CMK (cell line): ENCODE results near the gene LRRIQ3.

Experiments
- DNase-seq: peaks from one replicate; pipeline ENCODE4 v3.0.0-alpha.2; 2010; ENCODE audit warnings: low read depth

The LRRIQ3 gene

DNA sequence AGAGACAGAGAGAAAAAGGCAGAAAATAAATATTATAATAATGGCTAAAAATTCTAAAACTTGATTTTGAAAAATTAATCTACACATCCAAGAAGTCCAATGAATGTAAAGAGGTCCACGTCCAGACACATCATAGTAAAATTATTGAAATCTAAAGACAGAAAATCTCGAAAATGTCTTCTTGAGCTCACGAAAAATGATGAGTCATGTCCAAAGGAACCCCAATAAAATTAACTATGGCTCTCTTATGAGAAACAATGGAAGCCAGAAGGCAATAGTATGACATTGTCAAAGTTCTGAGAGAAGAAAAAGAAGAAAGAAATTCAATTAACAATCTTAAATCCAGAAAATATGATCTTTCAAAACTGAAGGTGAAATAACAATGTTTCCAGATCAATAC is 84.6 kb downstream of the LRRIQ3 start:
- DNase-seq: no peak

DNA sequence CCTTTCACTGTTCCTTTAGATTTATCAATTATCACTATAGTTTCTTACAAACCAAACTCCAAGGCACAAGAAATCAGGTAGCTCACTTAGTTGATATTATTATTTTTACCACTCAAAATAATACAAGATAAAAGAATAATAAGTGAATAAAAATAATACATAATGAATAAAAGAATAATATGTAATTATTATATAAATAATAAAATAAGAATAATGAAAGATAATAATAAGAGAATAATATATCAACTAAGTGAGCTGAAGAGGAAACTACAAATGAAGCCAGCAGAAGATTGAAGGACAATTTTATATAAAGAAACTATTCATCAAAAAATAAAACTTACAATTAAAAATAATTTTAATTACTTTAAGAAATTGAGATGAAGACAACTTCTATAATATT is 90.6 kb downstream of the LRRIQ3 start:
- no peak for DNase-seq

DNA sequence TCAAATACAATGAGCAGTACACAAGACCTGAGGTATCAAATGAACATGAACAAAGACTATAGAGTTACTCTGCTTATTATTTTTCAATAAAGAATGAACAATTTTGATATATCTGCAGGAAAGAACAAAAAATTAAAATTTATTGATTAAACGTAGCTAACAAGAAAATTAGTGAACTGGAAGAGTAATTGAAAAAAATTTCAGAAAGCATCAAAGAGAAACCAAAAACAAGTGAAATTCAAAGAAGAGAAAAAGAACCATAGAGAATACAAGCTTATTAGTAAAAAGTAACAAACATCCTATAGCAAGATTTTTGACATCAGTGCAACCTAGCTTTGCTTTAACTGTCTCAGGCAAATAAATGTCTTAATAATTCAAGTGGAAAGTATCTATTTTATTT is 106.6 kb downstream of the LRRIQ3 start:
- DNase-seq: no peak

DNA sequence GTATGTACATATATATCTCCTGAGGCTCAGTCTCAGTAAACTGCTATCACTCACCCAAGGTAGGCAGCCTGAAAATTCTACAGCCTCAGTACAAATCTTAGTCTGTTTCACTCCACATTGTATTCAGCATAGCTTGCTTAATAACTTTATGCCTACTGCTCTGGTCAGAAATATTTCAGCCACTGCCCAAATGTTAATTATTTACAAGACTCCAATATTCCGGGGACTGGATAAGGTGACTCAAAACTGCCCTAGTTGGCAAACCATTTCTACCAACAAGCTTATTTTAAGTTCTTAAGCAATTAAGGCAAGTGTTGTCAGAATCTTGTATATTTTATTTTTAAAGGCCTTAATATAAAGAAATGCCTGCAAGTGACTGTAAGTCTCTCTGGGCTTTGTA is 114.8 kb downstream of the LRRIQ3 start:
- DNase-seq: no peak

DNA sequence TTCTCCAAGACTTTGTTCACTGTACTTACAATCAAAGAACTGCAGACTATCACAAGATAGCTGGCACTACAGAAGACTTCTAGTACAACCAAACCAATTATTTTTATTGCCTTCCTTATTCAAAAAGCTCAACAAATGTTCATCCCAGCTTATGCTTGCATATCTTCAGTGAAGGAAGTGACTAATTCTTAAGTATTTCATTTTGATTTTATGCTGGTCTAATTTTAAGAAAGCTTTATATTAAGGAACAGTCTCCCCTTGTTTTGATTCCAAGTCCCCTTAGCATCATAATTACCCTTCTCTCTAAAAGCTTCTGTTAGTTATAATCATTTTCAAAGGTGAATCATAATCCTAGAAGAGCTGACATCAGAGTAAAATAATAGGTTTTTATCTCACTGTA is 132.9 kb downstream of the LRRIQ3 start:
- DNase-seq: no peak

DNA sequence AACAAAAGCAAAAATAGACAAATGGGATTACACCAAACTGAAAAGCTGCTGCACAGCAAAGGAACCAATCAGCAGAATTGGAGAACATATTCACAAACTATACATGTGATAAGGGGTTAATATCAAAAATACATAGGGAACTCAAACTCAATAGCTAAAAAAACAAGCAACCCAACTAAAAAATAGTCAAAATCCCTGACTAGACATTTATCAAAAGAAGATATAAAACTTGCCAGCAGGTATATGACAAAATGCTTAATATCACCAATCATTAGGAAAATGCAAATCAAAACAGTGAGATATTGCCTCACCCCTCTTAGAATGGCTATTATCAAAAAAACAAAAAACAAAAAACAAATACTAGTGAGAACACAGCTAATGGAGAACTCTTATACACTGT is 140.3 kb downstream of the LRRIQ3 start:
- no peak for DNase-seq

DNA sequence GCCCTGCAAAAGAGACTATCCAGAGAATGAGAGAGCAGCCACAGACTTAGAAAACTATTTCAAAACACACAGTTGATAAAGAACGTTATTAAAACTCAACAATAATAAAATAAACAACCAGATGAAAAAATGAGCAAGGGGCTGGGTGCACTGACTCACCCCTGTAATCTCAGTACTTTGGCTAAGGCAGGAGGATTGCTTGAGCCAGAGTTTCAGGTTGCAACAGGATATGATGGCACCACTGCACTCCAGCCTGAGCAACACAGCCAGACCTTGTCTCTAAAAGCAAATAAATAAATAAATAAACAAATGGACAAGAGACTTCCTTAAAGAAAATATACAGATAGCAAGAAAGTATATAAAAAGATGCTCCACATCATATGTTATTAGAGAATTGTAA is 144.6 kb downstream of the LRRIQ3 start:
- DNase-seq: no peak

DNA sequence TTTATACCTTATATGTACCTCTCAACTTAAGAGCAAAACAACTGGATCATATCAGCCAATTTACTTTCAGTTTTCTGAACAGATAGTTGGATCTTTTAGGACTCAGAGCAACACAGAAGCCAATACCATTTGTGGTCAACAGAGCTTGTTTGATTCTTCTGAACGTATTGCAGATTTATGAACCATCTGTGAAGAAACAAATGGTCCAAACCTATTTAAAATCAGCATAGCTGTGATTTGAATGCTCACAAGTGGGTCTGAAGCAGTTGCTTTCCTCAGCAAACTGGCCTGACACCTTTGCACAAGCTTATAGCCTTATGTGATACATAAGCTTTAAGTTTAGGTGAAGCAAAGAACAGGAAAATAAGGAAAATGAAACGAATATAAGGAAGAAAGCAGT is 147.6 kb downstream of the LRRIQ3 start:
- DNase-seq: no peak

DNA sequence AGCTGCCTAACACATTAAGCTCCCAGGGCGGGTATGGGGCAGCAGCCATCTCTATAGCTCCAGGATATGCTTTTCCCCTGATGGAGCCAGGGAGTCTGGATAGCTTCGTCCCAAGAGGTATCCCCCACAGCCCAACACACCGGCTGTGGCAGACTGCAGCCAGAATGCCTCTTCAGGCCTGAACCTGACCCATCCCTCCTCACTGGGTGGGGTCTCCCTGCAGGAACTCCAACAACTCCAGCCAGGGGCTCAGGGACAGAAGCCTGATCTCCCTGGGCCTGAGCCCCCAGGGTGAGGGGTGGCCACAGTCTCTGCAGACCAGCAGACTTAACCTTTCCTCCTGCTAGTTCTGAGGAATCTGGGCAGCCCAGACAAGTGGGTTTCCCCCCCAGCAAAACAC is 159.9 kb downstream of the LRRIQ3 start:
- no peak for DNase-seq

DNA sequence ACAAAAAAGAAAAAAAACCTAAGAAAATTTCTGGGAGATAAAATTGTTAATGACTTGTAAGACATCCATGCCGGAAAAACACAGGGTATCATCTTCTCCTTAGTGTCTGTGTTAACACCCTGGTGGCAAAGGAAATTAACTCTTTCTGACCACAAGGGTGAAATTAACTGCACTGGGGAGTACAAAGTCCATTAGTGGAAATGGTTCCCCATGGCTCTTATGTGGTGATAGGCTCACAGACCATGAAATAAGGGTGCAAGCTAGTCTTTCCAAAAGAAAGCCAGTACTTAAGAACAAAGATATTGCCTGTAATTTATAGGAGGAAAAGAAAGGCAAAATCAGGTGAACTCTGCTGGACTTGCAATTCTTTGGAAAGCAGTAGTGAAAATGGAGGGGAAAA is 185.4 kb downstream of the LRRIQ3 start:
- DNase-seq: no peak

DNA sequence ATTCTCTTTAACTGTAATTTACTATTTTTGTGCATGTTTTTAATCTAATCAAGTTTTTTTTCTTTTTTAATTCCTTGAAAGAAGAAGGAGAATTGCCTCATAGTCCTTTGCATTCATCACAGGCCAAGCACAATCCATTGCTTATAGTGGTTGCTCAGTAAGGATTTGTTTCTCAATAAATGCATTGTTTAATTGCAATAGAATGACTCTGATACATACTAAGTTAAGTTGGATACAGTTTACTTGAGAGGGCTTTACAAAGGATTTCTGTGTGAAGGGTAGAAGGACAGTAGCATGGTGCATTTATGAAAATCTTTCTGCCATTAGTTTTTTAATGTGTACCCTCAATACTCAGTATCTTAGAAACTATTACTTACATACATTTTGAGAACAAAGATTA is 186.2 kb downstream of the LRRIQ3 start:
- no peak for DNase-seq

DNA sequence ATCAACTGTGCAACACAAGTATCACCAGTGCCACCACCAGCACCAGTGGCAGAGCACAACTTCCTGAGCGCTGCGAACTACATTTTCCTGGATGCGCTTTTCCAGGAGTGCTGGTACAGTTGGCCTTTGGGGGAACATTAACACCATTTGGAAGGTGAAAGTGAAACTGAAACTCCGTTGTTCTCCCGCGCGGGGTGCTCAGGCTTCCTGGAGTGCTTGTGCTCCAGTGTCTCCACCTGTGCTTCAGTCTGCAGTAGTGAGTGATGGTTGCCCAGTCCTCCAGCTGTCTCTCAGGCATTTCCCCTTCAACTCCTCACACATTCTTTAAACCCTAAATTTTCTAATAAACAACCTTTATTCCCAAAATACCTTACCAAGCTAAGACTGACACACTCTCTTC is 187.8 kb downstream of the LRRIQ3 start:
- no peak for DNase-seq

DNA sequence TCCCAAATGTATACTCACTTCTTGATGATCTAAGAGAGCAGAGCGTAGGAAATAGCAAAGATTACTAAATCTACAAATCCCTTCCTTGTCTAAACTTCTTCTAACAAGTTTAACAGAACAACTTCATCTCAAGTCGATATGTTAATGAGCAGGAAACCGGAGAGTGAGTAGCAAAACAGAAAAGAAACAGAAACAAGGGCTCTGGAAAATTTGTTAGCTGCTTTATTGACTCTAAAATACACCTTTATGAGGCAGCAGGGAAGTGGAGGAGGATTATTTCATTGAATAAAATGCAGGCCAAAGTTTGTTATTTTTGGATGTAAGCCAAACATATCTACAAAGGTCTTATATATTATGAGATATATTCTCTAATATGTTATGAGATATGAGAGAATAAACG is 192.4 kb downstream of the LRRIQ3 start:
- DNase-seq: no peak

DNA sequence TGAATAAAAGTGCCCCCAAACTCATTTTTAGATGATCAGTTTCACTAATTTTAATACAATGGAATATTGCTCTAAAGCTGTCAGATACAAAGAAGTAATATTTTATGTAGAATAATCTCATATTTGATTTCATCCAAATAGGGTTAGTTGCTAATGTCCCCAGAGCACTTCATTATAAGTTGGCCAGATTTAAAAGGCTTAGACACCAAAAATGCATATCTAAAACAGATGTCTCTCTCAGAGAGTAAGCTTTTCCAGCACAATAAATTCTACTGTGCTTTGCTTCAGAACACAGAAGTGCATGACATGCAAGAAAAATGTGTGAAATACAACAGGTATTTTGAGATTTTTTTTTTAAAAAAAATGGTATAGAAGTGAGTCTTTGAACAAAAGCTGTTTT is 194.2 kb downstream of the LRRIQ3 start:
- DNase-seq: no peak

DNA sequence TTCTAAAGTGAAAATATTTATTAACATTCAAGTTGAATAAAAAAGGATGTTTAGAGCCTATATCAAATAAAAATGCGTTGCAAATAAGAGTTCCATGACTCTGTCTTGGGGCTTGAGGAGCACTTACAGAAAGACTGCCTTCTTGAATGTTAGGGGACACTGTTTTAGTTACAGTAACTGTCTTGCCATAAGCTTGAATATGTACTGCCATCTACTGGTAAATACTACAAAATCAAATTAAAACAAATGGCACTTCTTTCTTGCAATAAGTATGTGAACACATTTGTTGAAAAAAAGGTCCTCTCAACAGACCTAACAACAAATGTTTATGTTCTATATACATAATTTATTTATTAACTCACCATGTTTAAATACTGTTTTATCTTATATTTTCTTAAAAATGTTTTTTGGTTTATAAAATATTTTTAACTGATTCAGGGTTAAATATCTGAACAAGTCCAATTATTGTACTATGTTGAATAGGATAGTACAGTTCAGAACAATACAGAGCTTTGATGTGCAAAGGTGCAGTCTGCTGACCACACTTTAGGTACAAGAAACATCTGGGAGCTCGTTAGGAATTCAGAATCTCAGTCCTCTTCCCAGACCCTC is 199.5 kb downstream of the LRRIQ3 start:
- peak; percentile 7 for DNase-seq

DNA sequence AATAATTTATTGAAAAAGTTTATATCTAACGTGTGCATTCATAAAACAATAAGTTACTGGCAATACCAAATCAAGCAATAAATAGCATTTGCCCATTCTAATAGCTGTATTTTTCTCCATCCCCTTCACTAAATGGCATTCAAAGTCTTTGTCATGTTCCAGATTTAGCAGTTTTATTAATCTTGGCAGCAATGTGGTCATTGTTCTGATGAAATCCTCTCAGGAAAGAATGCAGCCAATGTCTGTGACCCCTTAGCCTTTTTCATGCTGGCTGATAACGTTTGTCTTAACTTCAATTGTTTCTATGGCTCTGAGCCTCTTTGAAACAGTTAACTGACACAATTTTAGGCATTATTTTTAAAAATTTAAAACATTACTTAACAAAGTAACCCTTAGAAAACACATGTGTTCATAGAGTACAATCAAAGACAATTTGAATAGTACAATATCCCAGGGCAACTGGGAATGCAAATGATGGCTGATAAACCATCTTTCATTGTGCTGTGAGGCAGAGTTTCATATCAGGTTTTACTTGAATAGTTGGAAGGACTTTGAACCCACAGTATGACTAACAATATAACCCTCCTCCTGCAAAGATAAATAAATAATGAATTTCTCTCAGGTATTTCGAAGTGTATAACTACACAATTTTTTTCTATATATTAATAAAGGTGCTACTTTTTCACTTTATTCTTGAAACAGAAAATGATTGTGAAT is 217.5 kb downstream of the LRRIQ3 start:
- DNase-seq: no peak

DNA sequence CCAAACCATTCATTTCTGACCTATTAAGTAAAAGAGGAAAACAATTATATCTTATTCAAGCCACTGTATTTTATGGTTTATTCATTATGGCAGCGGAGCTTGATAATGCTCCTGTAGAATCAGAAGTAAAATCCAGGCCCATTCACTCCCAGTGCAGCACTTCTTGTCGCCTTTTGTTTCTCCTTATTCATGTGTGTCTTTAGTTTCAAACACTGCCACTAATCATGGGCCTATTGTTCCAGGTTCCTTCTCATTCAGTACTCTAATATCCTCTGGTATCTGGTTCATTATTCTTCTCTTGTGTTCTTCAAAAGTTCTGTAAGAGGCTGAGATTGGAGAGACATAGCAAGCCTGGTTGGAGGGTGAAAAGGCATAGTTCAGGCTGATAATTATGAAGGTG is 218.3 kb downstream of the LRRIQ3 start:
- DNase-seq: no peak

DNA sequence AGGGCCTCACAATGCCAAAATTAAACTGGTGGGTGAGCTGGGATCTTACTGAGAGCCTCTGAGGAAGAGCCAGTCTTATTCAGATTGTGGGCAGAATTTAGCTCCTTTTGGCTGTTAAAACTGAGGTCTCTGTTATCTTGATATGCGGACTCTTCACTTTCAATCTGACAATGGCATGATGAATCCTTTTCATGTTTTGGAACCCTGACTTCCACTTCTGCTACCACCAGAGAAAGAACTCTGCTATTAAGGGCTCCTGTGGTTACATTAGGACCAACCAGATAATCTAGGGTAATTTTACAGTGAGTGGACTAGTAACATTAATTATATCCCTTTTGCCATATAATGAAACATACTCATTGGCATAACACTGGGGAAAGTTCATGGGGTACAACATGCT is 219.0 kb downstream of the LRRIQ3 start:
- DNase-seq: no peak
